Measurements from ENCODE around the gene MARK4.

- TF ChIP-seq CTCF (IDR thresholded peaks at IDR 0.05) (no peak), POLR2A (IDR thresholded peaks at IDR 0.05) (no peak)
Observed at GRCh38 chr19:45336696-45337251, 85.7 kb downstream of the MARK4 start.
